Prostate gland (tissue), 2 donors: ENCODE results near the gene UBE2E1.

Experiments
- CTCF ChIP-seq, 4 experiments: fragments of 200-600 bp in 2 of 4; fragments of 450-650 bp in 2 of 4; sonication (generic) in 2 of 4; IDR thresholded peaks; 1 replicate in 3 of 4; 2 replicates in 1 of 4; pipeline ENCODE4 v1.5.1; 2016 to 2019; ENCODE audit warnings: antibody characterized with exemption in 4 of 4, mild to moderate bottlenecking in 2 of 4, moderate library complexity in 2 of 4
- POLR2A ChIP-seq: fragments of 450-650 bp; IDR thresholded peaks from one replicate; pipeline ENCODE4 v1.6.1; 2016; ENCODE audit warnings: antibody characterized with exemption, mild to moderate bottlenecking
- POLR2AphosphoS5 ChIP-seq: sonication (generic); formaldehyde crosslinking; IDR thresholded peaks from one replicate; pipeline ENCODE4 v1.6.1; 2017; ENCODE audit warnings: antibody characterized with exemption

DNA sequence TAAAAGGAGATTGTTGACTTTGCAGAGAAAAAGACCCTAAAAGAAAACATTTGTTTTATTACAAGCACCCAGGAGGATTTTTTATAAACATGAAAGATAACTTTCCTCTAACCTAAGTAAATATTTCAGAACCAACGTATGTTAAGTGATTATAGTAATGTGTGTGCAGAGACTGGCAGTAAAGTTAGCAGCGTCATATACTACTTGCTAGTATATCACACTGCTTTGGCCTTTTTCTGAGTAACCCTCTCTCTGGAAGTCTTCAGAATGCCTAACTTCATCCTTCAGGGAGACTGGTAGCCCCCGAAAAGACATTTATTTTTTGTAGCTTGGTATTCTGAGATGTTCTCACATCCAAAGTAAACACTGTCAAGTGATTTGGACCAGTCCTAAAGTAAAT is 17.9 kb downstream of the UBE2E1 start:
- TF ChIP-seq CTCF (IDR thresholded peaks at IDR 0.05), result no peak
- no peak for TF ChIP-seq POLR2A
- TF ChIP-seq POLR2AphosphoS5, result no peak
